Vagina (tissue), 2 donors: ENCODE measurements around the gene DKKL1. TPM values are rescaled to one million over a fixed set of nuclear protein-coding genes. Genes with fewer than 3 reads are reported as not detected.

Source experiments
- DNase-seq, 2 donors: peaks; one replicate each; pipeline ENCODE4 v3.0.0-alpha.2; 2017; ENCODE audit errors: extremely low spot score in 2 of 2
- H3K27ac ChIP-seq: fragments of 200-600 bp; sonication (generic); one replicate; pipeline ENCODE4 v1.5.1; 2019
- H3K27me3 ChIP-seq: fragments of 200-600 bp; sonication (generic); one replicate; pipeline ENCODE4 v1.5.1; 2019
- H3K36me3 ChIP-seq, 2 donors: fragments of 200-600 bp; sonication (generic); one replicate each; pipeline ENCODE4 v1.5.1; 2017 to 2019
- H3K4me1 ChIP-seq: fragments of 200-600 bp; sonication (generic); one replicate; pipeline ENCODE4 v1.5.1; 2019
- H3K4me3 ChIP-seq, 2 donors: fragments of 200-600 bp; sonication (generic); 1 replicate in 1 of 2; 2 replicates in 1 of 2; pipeline ENCODE4 v1.5.1; 2016 to 2019
- H3K9me3 ChIP-seq: fragments of 200-600 bp; sonication (generic); one replicate; pipeline ENCODE4 v1.5.1; 2019
- POLR2A ChIP-seq, 2 donors: fragments of 450-650 bp; IDR thresholded peaks; one replicate each; pipeline ENCODE4 v1.6.1; 2017; ENCODE audit warnings: antibody characterized with exemption in 2 of 2, mild to moderate bottlenecking in 2 of 2, moderate library complexity in 2 of 2
- POLR2AphosphoS5 ChIP-seq, 2 donors: sonication (generic); formaldehyde crosslinking; IDR thresholded peaks; one replicate each; pipeline ENCODE4 v1.9.0; 2017; ENCODE audit warnings: antibody characterized with exemption in 2 of 2, mild to moderate bottlenecking in 2 of 2, low read depth in 1 of 2; ENCODE audit not compliant: insufficient read depth in 1 of 2
- intact Hi-C: fragments of 100-400 bp; cut with DNase I; formaldehyde crosslinking; loops from one replicate; pipeline ENCODE4 v1.15.1; 2023
- total RNA-seq: library from RNA; depleted of rRNA; stranded (reverse); fragments of >200 nt; gene quantifications from one replicate; pipeline ENCODE4 v1.2.3, GENCODE V29; 2016
- TF ChIP-seq, protein P1 (sequence below), 3 experiments: fragments of 450-650 bp in 2 of 3; fragments of 200-600 bp in 1 of 3; sonication (generic) in 1 of 3; IDR thresholded peaks; one replicate each; pipeline ENCODE4 v1.5.1; 2017 to 2019; ENCODE audit warnings: antibody characterized with exemption in 3 of 3, mild to moderate bottlenecking in 2 of 3, moderate library complexity in 2 of 3

The DKKL1 gene
- total RNA-seq, 1 donor from 2014 or later: not detected

DNA sequence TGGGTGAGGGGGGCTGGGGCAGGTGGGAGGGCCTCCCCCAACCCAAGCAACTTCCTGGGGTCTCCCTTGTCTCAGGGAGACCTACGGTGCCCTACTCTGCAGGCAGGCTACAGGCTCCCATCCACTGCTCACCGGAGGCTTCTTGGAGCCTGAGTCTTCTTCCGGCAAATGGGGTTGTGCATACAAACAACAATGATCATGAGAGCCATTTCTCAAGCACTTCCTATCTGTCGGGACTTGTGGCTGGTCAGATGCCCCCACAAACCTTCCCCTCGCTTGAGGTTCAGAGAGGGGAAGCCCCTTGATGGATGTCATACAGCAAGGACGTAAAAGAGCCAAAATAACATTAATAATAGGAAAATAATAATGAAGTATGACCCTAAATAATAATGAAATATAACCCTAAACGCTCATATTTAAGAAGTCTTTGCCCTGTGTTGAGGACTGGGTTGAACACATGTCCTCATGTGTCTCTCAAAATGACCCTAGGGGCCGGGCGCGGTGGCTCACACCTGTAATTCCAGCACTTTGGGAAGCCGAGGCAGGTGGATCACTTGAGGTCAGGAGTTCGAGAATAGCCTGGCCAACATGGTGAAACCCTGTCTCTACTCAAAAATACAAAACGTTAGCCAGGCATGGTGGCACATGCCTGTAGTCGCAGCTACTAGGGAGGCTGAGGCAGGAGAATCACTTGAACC, 27.7 kb upstream of the DKKL1 start:
- TF ChIP-seq, protein P1, sequence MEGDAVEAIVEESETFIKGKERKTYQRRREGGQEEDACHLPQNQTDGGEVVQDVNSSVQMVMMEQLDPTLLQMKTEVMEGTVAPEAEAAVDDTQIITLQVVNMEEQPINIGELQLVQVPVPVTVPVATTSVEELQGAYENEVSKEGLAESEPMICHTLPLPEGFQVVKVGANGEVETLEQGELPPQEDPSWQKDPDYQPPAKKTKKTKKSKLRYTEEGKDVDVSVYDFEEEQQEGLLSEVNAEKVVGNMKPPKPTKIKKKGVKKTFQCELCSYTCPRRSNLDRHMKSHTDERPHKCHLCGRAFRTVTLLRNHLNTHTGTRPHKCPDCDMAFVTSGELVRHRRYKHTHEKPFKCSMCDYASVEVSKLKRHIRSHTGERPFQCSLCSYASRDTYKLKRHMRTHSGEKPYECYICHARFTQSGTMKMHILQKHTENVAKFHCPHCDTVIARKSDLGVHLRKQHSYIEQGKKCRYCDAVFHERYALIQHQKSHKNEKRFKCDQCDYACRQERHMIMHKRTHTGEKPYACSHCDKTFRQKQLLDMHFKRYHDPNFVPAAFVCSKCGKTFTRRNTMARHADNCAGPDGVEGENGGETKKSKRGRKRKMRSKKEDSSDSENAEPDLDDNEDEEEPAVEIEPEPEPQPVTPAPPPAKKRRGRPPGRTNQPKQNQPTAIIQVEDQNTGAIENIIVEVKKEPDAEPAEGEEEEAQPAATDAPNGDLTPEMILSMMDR (IDR thresholded peaks at IDR 0.05): no peak
- no peak for TF ChIP-seq POLR2AphosphoS5 (IDR thresholded peaks at IDR 0.05; ENCODE audit: insufficient read depth in 1 of 2, low read depth in 1 of 2)
- no peak for TF ChIP-seq POLR2A (IDR thresholded peaks at IDR 0.05)
- Histone ChIP-seq H3K4me3 (peak overlapping the region in 1 of 2 donors; percentile 34), H3K27me3 (no peaks in the 10 kb centered on the region), H3K9me3 (no peaks in the 10 kb centered on the region), H3K27ac (peak overlapping the region; percentile 31), H3K4me1 (peaks cover 32% of the 10 kb centered on the region), H3K36me3 (peaks cover 0 to under 1% of the 10 kb centered on the region in 2 donors)
- DNase-seq: peak in 1 of 2 donors; percentile 80
- intact Hi-C loops: no loop called here

DNA sequence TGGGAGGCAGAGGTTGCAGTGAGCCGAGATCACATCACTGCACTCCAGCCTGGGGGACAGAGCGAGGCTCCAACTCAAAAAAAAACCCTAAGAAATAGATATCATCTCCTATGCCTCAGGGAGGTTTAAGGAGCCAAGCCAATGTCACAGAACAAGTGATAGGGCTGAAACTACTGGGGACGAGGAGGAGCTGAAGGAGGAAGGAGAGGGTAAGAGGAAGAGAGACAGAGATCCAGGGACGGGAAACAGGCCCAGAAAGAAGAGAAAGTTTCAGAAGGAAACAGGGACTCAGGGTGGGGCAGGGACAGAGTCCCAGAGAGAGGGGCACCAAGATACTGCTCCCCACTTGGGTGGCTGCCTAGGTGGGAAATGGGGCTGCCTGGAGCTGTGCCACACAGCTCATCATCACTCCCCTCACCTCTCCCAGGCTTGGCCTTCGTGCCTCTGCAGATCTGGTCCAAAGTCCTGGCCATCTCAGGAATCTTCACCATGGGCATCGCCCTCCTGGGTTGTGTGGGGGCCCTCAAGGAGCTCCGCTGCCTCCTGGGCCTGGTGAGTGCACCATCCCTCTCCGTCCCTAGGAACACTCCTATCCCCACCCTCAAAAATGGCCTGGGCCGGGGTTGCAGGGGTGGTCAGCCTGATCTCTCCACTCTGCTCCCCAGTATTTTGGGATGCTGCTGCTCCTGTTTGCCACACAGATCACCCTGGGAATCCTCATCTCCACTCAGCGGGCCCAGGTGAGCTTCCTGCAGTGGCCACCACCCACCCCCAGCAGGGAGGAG, 27.0 kb upstream of the DKKL1 start:
- peaks cover 32% of the 10 kb centered on the region for H3K4me1 ChIP-seq
- TF ChIP-seq, protein P1 (IDR thresholded peaks at IDR 0.05): no peak
- no peak for TF ChIP-seq POLR2AphosphoS5 (IDR thresholded peaks at IDR 0.05; ENCODE audit: insufficient read depth in 1 of 2, low read depth in 1 of 2)
- TF ChIP-seq POLR2A (IDR thresholded peaks at IDR 0.05): no peak
- intact Hi-C loops: no loop called here
- peaks cover 0 to 8% of the 10 kb centered on the region in 2 donors for H3K36me3 ChIP-seq
- no peaks in the 10 kb centered on the region for H3K9me3 ChIP-seq
- DNase-seq: peak in 1 of 2 donors; percentile 79
- no peaks in the 10 kb centered on the region for H3K27me3 ChIP-seq
- no peak overlapping the region for H3K4me3 ChIP-seq
- H3K27ac ChIP-seq: no peak overlapping the region

DNA sequence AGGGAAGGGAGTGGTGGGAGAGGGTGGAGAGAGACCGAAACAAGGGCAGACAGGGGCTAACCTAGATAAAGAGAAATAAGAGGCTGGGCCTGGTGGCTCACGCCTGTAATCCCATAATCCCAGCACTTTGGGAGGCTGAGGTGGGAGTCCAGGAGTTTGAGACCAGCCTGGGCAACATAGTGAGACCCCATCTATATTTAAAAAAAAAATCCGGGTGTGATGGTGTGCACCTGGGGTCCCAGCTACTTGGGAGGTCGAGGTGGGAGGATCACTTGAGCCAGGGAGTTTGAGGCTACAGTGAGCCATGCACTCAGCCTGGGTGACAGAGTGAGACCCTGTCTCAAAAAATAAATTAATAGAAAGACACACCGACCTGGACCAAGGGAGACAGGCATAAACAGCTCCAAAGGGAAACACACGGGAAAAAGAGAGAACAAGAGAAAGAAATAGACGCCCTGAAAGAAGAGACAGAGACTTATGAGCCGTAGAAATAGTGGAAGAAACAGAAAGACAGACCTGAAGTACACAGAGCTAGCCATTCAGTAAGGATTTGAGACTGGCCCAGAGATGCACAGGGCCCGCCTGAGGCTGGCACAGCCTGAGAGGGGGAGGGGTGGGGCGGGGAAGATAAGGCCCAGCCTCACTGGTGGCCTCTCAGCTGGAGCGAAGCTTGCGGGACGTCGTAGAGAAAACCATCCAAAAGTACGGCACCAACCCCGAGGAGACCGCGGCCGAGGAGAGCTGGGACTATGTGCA, 26.2 kb upstream of the DKKL1 start:
- TF ChIP-seq, protein P1 (IDR thresholded peaks at IDR 0.05): no peak
- intact Hi-C loops: no loop called here
- DNase-seq: peak in 1 of 2 donors; percentile 52
- Histone ChIP-seq H3K27ac (no peak overlapping the region), H3K36me3 (peaks cover 0 to 16% of the 10 kb centered on the region in 2 donors), H3K9me3 (no peaks in the 10 kb centered on the region), H3K4me1 (peaks cover 32% of the 10 kb centered on the region), H3K27me3 (no peaks in the 10 kb centered on the region), H3K4me3 (no peak overlapping the region)

DNA sequence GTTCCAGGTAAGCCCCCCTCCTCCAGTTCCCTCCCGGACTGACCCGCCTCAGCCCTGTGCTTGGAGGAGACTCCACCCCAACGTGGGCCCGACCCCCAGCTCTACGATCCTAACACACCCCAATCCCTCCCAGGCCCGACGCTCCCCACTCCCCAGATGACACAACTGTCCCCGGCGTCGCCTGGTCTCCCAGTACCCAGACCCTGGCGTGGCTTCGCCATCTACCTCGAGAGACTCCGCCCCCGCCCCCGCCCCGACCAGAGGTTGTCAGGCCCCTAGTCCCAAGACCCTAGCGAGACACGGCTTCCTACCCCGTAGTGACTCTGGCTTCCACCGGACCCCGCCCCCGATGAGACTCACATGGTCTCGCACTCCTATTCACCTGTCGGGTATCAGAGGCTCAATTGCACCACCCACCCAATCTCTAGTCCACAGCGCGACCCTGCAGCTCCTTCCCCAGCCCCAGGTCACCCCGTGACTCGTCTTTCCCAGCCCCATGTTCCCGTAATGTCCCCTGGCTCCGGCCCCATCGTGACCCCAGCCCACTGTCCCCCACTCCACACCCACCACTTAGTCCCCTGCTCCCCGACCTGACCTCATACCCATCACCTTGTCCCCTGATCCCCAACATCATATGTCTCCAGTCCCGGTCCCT, 25.5 kb upstream of the DKKL1 start:
- no peak overlapping the region for H3K27ac ChIP-seq
- no peaks in the 10 kb centered on the region for H3K9me3 ChIP-seq
- TF ChIP-seq POLR2A (IDR thresholded peaks at IDR 0.05): no peak
- peak overlapping the region; percentile 50 to 52 for H3K4me3 ChIP-seq
- H3K36me3 ChIP-seq: peaks cover 0 to 23% of the 10 kb centered on the region in 2 donors
- intact Hi-C loops: no loop called here
- DNase-seq: peak in 1 of 2 donors; percentile 85
- H3K4me1 ChIP-seq: peaks cover 32% of the 10 kb centered on the region
- H3K27me3 ChIP-seq: no peaks in the 10 kb centered on the region

DNA sequence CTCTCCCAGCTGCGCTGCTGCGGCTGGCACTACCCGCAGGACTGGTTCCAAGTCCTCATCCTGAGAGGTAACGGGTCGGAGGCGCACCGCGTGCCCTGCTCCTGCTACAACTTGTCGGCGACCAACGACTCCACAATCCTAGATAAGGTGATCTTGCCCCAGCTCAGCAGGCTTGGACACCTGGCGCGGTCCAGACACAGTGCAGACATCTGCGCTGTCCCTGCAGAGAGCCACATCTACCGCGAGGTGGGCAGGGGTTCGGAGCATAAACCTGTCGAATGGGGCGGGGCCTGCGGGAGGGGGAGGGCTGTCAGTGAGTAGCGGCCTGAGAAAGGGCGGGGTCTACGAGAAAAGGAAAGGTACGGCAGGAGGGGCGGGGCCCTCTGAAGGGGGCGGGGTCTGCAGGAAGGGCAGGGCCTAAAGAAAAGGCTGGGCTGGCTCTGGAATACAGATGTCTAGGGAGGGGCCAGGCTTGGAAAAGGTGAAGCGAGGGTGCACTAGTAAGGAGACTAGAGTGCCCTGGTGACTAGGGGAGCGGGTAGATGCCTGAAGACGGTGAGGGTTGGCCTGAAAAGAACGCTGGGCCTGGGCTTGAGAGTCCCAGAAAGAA, 24.9 kb upstream of the DKKL1 start:
- peaks cover 32% of the 10 kb centered on the region for H3K4me1 ChIP-seq
- DNase-seq: no peak
- H3K36me3 ChIP-seq: peaks cover 0 to 29% of the 10 kb centered on the region in 2 donors
- H3K4me3 ChIP-seq: peak overlapping the region; percentile 50 to 52
- intact Hi-C loops: no loop called here
- TF ChIP-seq POLR2AphosphoS5 (IDR thresholded peaks at IDR 0.05; ENCODE audit: insufficient read depth in 1 of 2, low read depth in 1 of 2) (no peak), POLR2A (IDR thresholded peaks at IDR 0.05) (no peak)
- TF ChIP-seq, protein P1 (IDR thresholded peaks at IDR 0.05): no peak
- H3K27me3 ChIP-seq: no peaks in the 10 kb centered on the region
- peak overlapping the region; percentile 83 for H3K27ac ChIP-seq
- no peaks in the 10 kb centered on the region for H3K9me3 ChIP-seq
